Hematopoietic multipotent progenitor cell treated with erythropoietin and hydrocortisone succinate and interleukin-3 and kit ligand, for 15 days (in vitro differentiated cells): ENCODE data around the gene DACT2.
"Not testable (repeated sequence)": the region's sequence is repeated elsewhere in the genome, so short reads cannot be mapped to it uniquely, and the experiment has no call there.

Experiments
- DNase-seq: peaks from one replicate; pipeline ENCODE4 v3.0.0-alpha.2; 2015; ENCODE audit warnings: low spot score

The DACT2 gene

GRCh38 chr6:168282985-168283685, 36.4 kb downstream of the DACT2 start:
- DNase-seq: no peak

- no peak for DNase-seq
Observed at GRCh38 chr6:168281826-168282225, 37.8 kb downstream of the DACT2 start.

GRCh38 chr6:168281314-168281713, 38.3 kb downstream of the DACT2 start:
- DNase-seq: not testable (repeated sequence)

DNA sequence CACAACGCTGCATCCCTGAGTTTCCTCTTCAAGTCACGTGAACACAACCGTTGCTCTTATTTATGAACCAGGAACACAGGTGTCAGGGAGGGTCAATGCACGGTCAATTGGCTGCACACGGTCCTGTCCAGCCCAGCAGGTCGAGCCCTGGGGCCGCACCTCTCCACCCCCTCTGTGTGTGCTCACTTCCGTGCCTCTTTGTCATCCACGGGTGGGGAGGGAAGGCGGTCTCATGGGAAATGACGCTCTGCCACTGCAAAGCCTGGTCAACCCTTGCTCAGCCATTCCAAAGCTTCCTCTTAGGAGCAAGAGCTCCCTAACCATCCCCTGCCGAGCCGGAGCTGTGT, 38.7 kb downstream of the DACT2 start:
- DNase-seq: no peak

GRCh38 chr6:168280020-168280898, 39.3 kb downstream of the DACT2 start:
- no peak for DNase-seq

DNA sequence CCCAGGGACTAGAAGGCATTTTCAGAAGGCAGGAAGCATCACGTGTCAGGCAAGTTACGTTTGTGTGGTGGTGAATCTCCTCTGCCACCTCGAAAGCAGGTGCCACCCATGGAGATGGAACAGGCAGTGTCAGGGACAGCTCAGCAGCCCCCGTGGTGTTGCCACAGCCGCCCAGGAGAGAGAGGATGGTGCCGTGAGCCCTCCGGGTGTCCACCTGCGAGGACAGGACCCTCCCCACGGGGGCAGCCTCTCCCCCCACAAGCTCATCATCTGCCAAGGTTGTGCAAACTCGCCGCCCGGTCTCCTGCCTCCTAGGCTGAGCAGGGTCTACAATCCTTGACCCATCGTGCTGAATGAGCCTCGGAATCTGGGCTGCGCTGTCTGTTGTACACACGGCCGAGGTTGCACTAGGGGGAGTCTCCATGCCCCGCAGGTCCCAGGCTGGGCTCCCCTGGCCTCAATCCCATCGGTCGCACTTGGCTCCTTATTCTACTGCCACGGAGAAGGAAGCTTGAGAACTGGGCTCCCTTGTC, 40.1 kb downstream of the DACT2 start:
- DNase-seq: no peak

DNA sequence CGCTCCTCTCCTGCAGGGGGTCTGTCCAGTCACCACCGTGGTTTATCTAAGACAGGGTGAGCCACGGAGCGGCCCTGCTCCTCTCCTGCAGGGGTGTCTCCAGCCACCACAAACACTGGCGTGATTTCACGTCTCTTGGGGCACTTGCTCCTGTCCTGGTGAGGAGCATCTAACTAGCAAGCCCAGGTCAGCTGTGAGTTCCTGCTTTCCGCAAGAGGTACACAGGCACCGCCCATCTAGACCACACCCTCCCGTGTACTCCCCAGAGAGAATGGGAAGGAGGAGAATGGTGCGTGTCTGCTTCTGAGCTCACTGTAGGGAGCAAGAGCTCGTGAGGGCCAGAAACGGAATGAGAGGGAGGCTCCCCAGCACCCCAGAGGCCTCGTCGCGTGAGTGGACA, 40.7 kb downstream of the DACT2 start:
- peak; percentile 24 for DNase-seq

DNA sequence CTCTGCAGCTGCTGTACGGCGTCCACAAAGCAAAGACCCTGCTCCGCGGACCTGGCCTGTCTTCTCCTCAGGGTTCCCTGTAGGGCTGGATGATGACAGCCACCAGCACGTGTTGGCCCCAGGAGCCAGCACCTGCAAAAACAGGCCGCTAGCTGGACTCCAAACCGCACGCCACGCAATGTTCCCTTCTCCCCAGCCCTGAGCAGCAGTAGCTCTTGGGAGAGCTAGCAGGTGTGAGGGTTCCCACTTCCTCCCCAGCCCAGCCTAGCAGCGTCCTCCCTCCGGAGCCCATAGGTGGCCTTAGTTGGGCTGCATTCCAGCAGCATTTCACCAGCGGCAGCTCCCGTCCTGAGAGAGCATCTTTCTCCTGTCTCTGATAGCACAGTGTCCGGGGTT, 42.3 kb downstream of the DACT2 start:
- DNase-seq: no peak

DNA sequence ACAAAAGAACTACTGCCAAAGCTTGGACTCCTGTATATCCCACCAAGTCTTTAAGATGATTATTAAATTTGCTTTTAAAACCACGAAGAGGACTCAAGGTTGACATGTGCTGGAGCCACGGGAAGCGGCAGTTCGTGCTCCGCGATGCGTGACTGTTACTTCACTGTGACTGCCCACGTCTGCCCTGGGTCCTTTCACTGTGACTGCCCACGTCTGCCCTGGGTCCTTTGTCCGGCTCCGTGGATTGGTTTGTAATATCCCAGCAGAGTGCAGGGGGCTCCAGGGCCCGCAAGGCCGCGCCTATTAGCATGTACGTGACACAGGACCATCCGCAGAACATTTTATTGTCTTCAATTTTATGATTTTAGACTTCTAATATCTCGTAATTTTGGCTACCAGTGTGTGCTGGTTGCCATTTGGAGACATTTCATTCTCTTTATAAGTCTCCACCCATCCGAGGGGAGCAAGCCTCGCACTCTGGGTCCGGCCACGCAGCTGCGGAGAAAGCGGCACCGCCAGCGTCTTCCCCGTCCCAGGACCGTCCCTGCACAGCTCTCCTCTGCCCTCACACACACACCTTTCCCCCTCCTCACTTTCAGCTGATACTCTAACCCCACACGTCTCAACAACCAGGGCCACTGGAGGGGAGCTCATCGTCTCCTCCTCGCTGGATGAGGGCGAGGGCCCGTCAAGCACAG, 42.9 kb downstream of the DACT2 start:
- no peak for DNase-seq

- DNase-seq: no peak
Observed at GRCh38 chr6:168275168-168275567, 44.4 kb downstream of the DACT2 start.

DNA sequence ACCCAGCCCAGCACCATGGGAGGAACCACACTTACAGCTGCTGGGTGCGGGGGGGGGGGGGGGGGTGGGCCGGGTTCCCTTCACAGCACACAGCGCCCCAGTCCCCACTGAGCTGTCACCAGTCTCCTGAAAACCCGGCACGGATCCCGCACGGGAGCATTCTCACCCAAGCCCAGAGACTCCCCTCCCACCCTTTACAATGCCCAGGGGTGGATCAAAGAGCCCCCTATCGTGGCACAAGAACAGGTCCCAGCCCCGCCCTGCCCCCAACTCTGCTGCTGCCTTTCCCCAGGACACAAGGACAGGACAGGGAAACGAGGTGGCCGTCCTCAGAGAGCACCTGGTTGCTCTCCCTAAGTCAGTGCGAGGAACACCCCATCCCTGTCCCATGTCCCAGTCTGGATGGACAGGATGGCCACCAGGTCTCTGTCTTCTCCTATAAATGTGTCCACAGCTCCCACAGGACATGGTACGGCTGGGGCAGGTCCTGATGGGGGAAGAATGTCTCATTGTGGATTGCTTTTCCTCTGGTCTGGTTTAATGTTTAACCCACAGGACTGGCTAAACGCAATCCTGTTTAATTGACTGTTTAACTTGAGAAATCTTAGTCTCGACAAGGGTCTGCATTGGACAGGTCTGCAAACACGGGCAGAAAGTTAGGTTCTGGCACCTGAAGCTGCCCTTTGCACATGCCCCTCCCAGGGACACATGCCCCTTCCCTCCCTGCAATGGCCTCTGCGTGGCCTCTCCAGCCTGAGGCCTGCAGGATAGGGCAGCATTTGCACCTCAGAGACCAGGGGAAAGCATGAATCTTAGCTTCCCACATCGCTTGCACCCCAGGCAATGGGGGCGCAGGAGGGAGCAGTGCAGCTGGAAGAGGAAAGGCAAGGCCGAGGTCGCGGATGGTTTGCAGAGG, 45.3 kb downstream of the DACT2 start:
- no peak for DNase-seq

DNA sequence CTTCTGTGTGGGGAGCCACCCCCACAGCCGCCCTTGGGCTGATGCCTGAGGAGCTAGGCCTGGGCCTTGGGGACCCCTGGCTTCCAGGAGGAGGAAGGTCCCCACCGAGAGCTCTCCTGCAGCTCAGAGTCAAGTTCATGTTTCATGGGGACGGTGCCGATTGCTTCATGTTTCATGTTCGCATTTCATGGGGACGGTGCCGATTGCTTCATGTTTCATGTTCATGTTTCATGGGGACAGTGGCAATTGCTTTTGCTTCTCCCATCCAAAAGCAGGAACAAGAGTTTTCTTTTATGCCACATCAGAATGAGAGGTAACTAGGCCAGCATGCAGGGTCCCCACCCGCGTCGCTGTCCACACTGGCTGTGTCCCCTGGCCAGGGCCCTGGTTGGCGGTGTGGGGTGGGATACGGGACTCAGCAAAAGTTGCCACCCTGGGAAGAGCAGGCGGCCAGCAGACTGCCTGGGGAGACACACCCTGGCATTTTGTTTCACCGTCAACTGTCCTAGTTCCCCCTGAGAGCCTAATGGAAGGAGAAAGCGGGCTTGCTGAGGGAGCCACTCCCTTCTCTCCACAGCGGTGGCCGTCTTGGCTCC, 46.0 kb downstream of the DACT2 start:
- peak; percentile 77 for DNase-seq

DNA sequence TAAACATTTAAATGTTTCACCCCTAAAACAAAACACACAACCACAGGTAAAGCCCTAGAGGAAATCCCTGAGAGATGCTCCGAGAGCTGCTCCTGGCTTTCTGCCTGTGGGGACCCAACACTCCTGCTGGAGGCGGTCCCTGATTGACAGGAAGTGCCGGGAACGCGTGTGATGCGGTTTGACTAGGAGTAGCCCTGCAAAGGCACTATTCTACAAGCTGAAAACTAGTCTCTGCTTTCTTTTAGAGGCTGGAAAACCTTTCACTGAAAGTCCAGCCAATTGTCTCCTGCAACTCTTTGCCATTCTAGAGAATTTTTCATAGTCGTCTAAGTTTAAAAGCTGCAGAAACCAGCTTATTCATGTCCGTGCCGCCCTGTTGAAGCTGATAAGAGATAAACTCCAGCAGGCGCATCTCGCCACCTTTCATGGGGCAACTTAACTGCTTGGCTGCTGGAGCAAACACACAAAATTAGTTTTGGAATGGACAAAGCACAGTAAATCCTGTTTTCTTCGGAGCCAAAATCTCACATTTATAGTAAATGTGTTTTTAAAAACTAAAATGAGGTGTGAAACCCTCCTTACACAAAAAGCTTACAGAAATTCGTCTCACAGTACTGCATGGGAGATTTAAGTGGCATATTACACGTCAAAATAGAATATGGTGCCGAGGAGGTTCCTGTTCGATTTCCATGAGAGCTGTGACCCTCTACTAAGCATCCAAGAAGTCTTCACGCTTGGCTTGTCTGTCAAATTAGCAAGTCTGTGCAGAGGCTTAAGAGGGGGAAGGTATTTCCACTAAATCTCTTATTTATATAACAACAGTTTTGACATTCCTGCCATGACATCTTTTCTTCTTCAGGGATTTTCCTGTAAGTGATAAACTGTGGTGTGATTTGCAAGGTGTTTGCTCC, 46.9 kb downstream of the DACT2 start:
- DNase-seq: peak; percentile 83

- no peak for DNase-seq
Observed at GRCh38 chr6:168270274-168271172, 49.1 kb downstream of the DACT2 start.

- DNase-seq: no peak
Observed at GRCh38 chr6:168269455-168270243, 49.9 kb downstream of the DACT2 start.

GRCh38 chr6:168268755-168269154, 50.8 kb downstream of the DACT2 start:
- DNase-seq: no peak

DNA sequence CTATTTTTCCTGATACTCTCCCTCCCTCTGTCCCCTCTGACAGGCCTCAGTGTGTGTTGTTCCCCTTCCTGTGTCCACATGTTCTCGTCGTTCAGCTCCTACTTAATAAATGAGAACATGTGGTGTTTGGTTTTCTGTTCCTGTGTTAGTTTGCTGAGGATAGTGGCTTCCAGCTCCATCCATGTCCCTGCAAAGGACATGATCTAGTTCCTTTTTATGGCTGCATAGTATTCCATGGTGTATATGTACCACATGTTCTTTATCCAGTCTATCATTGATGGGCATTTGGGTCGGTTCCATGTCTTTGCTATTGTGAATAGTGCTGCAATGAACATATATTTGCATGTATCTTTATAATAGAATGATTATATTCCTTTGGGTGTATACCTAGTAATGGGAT, 51.8 kb downstream of the DACT2 start:
- not testable (repeated sequence) for DNase-seq
